ENCODE measurements around the gene GPR132.

The GPR132 gene

DNA sequence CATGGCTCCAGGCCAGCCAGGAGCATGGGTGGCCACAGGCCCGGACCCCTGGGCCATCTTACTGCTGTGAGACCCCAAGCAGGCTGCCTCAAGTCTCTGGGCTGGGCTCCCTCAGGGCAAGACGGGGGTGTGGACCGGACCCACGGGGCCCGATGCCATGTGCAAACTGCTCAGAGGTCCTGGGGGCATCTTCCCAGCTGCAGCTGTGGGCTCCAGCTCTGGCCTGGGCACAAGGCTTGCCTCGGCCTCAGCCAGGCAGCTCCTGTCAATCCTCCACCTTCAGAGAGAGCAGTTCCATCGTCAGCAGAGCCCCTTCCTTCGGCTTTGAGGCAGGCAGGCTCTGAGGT is 12.4 kb upstream of the GPR132 start:
- TF ChIP-seq, protein P1, sequence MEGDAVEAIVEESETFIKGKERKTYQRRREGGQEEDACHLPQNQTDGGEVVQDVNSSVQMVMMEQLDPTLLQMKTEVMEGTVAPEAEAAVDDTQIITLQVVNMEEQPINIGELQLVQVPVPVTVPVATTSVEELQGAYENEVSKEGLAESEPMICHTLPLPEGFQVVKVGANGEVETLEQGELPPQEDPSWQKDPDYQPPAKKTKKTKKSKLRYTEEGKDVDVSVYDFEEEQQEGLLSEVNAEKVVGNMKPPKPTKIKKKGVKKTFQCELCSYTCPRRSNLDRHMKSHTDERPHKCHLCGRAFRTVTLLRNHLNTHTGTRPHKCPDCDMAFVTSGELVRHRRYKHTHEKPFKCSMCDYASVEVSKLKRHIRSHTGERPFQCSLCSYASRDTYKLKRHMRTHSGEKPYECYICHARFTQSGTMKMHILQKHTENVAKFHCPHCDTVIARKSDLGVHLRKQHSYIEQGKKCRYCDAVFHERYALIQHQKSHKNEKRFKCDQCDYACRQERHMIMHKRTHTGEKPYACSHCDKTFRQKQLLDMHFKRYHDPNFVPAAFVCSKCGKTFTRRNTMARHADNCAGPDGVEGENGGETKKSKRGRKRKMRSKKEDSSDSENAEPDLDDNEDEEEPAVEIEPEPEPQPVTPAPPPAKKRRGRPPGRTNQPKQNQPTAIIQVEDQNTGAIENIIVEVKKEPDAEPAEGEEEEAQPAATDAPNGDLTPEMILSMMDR (IDR thresholded peaks at IDR 0.05; ENCODE audit: low read length, missing control alignments) = no peak
- no peak overlapping the region for H3K4me3 ChIP-seq (replicated peaks; ENCODE audit: low read depth, low read length)
- DNase-seq (ENCODE audit: low read depth) = no peak

DNA sequence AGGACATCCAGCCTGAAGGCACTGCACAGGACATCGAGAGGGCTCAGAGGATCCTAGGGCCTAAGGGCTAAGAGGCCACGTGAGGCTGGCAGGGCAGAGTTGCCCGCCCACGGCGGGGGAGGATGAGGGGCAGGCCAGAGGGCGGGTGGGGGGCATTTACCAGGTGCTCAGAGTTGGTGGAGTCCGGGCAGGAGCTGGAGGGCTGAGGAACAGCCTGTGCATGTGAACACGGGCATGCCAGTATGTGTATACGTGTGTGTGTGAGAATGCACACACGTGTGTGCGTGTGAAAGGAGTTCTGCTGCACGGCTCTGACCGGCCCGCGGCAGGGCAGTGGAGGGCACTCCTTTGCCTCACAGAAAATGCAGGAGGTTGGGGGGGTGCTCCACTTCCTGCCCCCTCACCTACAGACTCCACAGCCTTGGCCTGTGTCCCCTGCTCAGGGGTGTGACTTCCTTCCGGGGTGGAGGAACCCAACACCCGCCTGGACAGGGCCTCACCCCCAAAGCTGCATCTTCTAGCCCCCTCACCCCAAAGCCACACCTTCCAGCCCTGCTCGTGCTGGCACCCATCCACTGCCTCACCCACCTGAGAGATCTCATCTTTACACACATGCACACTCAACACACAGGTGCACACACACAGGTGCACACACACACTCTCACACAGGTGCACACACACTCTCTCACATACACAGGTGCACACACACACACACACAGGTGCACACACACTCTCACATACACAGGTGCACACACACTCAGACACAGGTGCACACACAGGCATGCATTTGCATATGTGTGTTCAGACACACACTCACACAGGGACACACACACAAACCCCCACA is 11.8 kb upstream of the GPR132 start:
- TF ChIP-seq, protein P1 (IDR thresholded peaks at IDR 0.05; ENCODE audit: low read length, missing control alignments) = no peak
- no peak overlapping the region for H3K4me3 ChIP-seq (replicated peaks; ENCODE audit: low read depth, low read length)
- no peak for DNase-seq (ENCODE audit: low read depth)

DNA sequence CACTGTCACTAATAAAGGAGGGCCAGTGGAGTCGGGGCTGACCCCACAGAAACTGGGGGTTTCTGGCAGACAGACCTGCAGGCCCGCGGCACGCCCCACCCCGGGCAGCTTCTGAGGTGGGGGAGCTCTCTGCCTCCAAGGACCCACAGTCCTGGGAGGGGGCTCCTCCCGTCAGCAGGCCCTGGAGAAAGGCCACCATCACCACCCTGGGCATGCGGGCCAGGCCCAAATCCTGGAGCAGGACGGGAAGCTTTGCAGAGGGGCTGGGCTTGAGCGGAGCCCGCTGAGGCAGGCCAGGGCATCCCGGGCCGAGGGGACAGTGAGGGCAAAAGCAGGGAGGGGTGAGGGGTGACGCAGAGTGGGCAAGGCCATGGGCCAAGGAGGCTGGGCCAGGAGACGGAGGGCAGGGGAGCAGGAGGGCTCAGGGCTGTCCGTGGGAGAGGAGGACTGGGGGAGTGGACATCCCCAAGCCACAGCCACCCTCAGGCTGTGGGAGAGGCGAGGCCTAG is 11.1 kb upstream of the GPR132 start:
- H3K4me3 ChIP-seq (replicated peaks; ENCODE audit: low read depth, low read length) = no peak overlapping the region
- DNase-seq (ENCODE audit: low read depth) = no peak
- TF ChIP-seq, protein P1 (IDR thresholded peaks at IDR 0.05; ENCODE audit: low read length, missing control alignments) = no peak

DNA sequence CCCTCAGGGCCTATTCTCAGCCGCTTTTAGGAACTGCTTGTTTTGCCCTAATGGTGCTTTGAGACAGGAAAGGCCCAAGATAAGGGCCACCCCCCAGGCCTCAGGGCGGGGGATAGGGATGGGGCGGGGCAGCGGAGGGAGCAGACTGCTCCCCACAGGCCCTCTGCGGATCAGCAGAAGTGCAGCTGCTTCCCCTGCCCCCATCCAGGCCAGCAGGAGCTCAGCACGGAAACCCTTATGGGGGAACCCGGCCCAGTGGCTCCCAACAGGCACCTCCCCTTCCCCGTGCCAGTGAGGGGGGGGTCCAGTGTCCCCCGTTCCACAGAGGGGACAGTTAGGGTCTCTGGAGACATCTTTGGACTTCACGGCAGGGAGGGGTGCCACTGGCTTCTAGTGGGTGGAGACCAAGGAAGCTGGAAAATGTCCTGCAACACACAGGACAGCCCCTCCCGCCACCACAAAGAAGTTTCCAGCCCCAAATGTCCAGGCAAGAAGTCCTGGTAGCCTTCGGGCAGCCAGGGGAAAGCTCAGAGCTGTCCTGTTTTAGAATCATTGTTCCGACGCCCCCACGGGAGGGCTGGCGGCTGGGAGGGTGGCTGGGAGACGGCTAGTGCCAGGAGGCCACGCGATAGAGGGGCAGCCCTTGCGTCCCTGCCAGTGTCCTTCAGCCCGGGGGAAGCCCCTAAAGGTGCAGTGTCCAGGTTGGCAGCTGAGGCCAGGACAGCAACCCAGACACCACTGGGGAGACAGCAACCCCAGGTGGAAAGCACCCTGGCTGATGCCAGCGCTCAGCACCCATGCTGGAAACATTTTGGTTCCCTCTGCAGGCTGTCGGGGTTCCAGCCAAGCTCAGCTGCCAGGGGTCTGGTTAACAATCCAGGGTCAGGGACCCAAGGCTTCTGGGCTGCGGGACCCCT is 10.4 kb upstream of the GPR132 start:
- TF ChIP-seq, protein P1 (IDR thresholded peaks at IDR 0.05; ENCODE audit: low read length, missing control alignments) = no peak
- peak; percentile 23 for DNase-seq (ENCODE audit: low read depth)
- no peak overlapping the region for H3K4me3 ChIP-seq (replicated peaks; ENCODE audit: low read depth, low read length)

GRCh38 chr14:105074601-105075053 is 9.4 kb upstream of the GPR132 start:
- H3K4me3 ChIP-seq (replicated peaks; ENCODE audit: low read depth, low read length) = no peak overlapping the region
- TF ChIP-seq, protein P1 (IDR thresholded peaks at IDR 0.05; ENCODE audit: low read length, missing control alignments) = no peak
- no peak for DNase-seq (ENCODE audit: low read depth)

DNA sequence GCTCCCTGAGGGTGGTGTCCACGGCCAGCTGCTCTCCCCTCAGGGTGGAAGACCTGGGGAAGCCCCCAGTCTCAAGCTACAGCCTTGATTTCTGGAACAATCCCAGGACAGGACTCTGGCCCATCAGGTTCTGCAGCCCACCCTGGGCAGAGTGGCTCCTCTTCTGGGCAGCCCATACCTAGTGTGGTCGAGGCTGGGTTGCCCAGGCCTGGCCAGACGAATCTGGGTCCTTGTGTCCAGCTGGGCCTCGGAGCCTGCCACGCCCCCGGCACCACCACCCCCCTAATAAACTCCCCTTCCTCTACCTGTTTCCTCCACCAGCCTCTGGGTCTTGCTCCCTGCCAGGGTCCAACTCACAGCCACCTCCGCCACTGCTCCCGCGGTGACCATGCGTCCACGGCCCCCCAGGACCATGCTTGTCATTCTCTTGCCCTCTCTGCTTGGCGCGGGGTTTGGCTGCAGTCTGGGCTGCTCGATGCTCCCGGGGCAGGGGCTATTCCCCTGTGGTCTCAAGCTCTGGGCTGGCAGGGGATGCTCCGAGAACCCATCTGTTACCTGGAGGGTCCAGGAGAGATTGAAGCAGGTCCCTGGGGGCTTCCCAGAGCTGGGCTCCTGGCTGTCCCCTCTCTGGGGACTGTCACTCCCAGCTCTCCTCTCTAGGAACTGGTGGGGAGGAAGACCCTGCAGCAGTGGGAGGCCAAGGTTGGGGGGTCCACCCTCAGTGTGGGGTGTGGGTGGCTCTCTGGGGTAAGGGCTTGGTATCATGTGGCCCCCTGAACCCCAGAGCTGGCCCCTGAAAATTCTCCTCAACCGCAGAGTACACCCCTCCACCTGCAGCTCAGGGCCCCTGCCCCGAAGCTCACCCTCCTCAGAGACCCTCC is 8.7 kb upstream of the GPR132 start:
- TF ChIP-seq, protein P1 (IDR thresholded peaks at IDR 0.05; ENCODE audit: low read length, missing control alignments) = no peak
- no peak overlapping the region for H3K4me3 ChIP-seq (replicated peaks; ENCODE audit: low read depth, low read length)
- no peak for DNase-seq (ENCODE audit: low read depth)
